Hepatocyte (in vitro differentiated cells): ENCODE data around the gene PRAC2.

ENCODE experiments used
- EZH2 ChIP-seq: fragments of 200-600 bp; sonication (generic); IDR thresholded peaks from 2 replicates; pipeline ENCODE4 v1.6.1; 2016; ENCODE audit warnings: antibody characterized with exemption, mild to moderate bottlenecking, borderline replicate concordance
- EZH2phosphoT487 ChIP-seq: fragments of 200-600 bp; sonication (generic); IDR thresholded peaks from one replicate; pipeline ENCODE4 v1.6.1; 2018; ENCODE audit warnings: antibody characterized with exemption, mild to moderate bottlenecking, low read depth, moderate library complexity; ENCODE audit not compliant: unreplicated experiment, severe bottlenecking
- TF ChIP-seq, protein P1 (sequence below): fragments of 200-600 bp; sonication (generic); IDR thresholded peaks from 2 replicates; pipeline ENCODE4 v1.5.1; 2016; ENCODE audit warnings: antibody characterized with exemption, mild to moderate bottlenecking; ENCODE audit not compliant: poor library complexity

GRCh38 chr17:48733632-48734328 lies 10.8 kb downstream of the PRAC2 start:
- TF ChIP-seq, protein P1, sequence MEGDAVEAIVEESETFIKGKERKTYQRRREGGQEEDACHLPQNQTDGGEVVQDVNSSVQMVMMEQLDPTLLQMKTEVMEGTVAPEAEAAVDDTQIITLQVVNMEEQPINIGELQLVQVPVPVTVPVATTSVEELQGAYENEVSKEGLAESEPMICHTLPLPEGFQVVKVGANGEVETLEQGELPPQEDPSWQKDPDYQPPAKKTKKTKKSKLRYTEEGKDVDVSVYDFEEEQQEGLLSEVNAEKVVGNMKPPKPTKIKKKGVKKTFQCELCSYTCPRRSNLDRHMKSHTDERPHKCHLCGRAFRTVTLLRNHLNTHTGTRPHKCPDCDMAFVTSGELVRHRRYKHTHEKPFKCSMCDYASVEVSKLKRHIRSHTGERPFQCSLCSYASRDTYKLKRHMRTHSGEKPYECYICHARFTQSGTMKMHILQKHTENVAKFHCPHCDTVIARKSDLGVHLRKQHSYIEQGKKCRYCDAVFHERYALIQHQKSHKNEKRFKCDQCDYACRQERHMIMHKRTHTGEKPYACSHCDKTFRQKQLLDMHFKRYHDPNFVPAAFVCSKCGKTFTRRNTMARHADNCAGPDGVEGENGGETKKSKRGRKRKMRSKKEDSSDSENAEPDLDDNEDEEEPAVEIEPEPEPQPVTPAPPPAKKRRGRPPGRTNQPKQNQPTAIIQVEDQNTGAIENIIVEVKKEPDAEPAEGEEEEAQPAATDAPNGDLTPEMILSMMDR: no peak
- peak; percentile 48 for TF ChIP-seq EZH2
- peak; percentile 41 for TF ChIP-seq EZH2phosphoT487
